Inferior parietal cortex (tissue), 1 donor: ENCODE results near the gene MLKL.

Experiments used
- DNase-seq: peaks from one replicate; pipeline ENCODE4 v3.0.0-alpha.2; 2016; ENCODE audit errors: extremely low spot score

The MLKL gene

GRCh38 chr16:74651841-74652240 is 48.8 kb downstream of the MLKL start:
- no peak for DNase-seq

- DNase-seq: peak; percentile 17
These were observed 49.6 kb downstream of the MLKL start for GRCh38 chr16:74650966-74651567.

- no peak for DNase-seq
These were observed 50.7 kb downstream of the MLKL start for GRCh38 chr16:74649839-74650504.

- no peak for DNase-seq
These were observed 58.7 kb downstream of the MLKL start for GRCh38 chr16:74641969-74642368.

GRCh38 chr16:74637742-74638453 is 62.8 kb downstream of the MLKL start:
- DNase-seq: no peak

- DNase-seq: no peak
These were observed 65.4 kb downstream of the MLKL start for GRCh38 chr16:74635303-74635702.

GRCh38 chr16:74633686-74634085 is 67.0 kb downstream of the MLKL start:
- DNase-seq: no peak

- DNase-seq: no peak
These were observed 73.0 kb downstream of the MLKL start for GRCh38 chr16:74627506-74628220.

- DNase-seq: no peak
These were observed 73.8 kb downstream of the MLKL start for GRCh38 chr16:74626741-74627416.

- DNase-seq: no peak
These were observed 74.9 kb downstream of the MLKL start for GRCh38 chr16:74625500-74626350.

GRCh38 chr16:74623839-74624235 is 76.8 kb downstream of the MLKL start:
- no peak for DNase-seq

- peak; percentile 81 for DNase-seq
These were observed 77.3 kb downstream of the MLKL start for GRCh38 chr16:74623214-74623838.

- no peak for DNase-seq
These were observed 78.7 kb downstream of the MLKL start for GRCh38 chr16:74622005-74622404.
